Measurements from ENCODE around the gene CENATAC.
"Not testable (repeated sequence)": the region's sequence is repeated elsewhere in the genome, so short reads cannot be mapped to it uniquely, and the experiment has no call there.

Gene CENATAC

DNA sequence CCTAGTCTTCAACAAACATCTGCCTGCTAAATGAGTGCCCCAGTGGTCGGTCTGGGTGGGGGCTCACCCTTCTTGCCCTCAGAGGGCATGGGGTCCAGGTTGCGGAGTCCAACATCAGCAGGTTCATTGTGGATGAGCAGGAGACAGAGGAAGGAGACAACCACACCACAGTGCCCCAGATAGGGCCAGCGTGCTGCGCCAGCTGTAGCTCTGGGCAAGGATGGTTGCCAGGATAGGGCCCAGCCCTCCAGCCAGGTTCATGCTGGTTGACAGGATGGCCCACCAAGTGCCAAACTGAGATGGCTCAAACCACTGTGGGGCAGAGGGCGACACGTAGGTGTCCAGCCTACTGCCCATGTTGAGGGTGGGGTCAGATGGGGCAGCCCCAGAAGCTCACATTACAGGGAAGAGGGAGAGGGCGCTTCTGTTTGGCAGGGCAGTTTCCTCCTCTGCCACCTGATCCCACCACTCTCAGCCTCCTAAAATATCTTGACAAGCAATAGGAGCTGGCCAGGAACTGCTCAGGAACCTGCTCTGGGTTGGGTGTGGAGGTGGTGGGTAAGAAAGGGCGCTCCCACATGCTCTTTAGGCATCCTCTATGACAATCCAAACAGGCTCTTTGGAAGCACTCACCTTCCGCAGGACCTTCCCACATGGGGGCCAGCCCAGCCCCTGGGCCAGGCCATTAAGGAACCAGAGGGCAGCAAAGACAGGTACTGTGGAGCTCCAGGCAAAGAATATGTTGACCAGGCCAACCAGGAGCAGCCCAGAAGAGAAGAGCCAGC lies 29.8 kb downstream of the CENATAC start:
- DNase-seq: no peak

DNA sequence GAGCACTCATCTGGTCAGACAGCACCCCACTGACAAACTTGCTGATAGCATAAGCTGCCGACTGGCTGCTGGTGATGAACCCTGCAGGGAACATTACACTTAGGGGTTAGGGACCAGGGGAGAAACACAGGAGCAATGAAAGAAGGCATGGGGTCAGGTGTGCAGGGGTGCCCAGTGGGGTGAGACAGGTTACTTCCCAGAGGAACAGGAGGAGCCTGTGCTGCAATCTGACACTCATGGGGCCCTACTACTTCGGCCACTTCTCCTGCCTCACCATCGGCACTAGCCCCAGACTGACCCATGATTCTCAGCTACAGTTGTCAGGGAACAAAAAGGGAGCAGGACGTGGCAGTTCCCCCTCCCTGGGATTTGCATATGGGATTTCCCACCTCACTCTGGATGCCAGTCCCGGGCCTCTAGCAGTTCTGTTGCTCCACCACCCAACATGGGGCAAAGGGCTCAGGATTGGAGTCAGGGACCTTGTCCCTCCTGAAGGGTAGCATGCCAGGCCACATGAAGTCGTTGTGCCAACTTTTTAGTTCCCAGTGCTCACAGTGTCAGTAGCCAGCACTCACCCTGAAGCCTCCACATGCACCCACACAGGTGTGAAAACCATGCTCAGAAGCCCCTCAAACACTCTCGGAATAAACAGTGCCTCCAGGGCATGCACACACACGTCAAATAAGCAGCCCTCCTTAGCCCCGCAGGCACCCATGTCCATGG lies 30.6 kb downstream of the CENATAC start:
- DNase-seq: no peak

DNA sequence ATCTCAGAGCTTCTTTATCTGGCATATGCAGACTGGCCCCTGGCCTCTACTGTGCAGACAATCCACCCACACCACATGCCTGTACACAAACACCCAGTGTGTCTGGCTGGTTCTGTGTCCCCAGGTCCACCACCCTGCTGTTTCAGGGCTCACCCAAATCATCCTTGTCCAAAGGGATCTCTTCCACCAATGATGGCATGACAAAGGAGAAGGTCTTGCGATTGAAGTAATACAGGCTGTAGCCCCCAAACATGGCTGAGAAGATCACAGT lies 31.1 kb downstream of the CENATAC start:
- no peak for DNase-seq

DNA sequence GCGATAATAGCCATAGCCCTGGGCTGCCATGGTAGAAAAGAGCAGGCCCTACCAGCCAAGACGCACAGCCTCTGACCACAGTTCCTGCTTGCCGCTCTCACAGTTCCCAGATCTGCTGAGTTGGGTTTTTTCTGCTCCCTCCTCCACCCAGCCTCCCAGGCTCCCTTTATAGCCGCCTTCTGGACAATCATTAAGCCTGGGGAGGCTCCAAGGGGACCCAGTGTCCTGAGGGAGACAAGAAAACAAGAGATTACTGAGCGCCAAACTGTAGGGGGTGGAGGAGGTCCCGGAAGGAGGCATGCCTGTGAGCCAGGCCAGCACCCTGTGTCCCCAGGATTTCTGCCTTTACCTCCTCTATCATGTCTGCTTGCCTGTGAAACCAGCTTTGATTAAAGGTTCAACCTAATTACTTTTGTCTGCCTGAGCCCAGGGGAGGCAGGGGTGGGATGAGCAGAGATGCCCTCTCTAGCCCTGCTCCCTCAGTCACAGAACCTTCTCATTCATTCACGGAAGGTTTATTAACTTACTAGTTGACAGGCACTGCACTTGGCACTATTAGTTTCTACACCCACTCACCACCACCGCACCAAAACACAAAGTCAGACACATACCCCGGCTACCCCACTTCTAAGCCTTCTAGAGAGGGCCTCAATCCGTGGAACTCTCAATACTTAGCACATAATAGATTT lies 31.5 kb downstream of the CENATAC start:
- DNase-seq: no peak

DNA sequence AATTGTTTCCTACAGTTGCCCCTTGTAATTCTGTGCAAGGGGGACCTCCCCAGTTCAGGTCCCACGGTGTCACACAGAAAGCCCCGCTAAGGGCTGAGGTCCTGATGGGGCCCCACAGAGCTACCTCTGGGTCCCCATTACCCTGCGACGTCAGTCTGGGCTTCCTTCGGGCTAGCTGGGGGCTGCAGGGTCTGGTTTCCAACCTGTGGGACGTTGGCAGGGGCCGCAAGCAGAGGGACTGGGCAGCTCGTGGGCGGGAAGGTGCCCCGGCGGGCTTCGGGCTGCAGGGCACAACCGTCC lies 32.0 kb downstream of the CENATAC start:
- no peak for DNase-seq

DNA sequence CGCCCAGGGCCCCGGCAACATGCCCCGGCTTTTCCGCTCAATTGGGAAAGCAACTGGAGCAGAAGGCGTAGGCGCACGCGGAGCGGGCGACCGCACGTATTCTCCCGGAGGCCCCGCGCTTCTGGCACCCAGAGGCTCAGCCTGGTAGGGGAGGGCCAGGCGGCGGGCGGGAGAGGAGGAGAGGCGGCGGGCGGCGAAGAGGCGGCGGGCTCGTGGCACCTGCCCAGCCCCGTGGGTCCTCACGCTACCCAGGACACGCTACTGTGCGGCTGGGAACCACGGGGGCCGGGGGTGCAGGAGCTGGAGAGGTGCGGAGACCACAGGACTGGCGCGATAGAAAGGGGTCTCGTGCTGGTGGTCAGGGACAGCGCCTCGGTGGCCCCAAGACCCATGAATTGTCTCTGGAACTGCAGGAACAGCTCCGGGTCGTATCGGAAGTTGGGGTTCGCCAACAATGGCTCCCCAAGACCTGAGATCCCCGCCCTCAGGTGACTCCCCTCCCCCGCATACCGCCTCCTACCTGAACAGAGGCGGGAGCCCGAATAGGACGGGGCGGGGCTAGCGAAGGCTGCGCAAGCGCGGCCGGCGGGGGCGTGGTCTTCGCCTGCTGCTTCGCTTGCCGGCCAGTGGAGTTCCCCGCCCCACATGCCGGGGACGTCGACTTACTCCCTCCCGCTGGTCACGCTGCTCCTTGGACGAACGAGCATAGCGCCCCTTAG lies 32.5 kb downstream of the CENATAC start, which contains the start of gene SLC37A4:
TSS of gene SLC37A4 (minus strand) at position 549 of the 719 bp plus-strand sequence.
- peak; percentile 99 for DNase-seq

DNA sequence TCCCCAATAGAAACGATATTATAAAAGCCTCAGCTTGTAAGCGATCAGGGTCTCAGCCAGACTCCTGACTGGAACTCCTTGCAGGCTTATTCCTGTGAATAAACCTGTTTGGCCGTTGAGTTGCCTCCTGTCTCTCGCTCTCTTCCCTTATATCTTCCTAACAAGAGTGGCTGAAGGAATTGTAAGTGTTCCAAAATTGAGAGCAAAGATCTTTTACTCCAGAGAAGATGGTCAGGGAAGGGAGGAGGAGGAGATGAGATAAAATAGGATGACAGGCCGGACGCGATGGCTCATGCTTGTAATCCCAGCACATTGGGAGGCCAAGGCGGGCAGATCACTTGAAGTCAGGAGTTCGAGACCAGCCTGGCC lies 34.0 kb downstream of the CENATAC start:
- no peak for DNase-seq

DNA sequence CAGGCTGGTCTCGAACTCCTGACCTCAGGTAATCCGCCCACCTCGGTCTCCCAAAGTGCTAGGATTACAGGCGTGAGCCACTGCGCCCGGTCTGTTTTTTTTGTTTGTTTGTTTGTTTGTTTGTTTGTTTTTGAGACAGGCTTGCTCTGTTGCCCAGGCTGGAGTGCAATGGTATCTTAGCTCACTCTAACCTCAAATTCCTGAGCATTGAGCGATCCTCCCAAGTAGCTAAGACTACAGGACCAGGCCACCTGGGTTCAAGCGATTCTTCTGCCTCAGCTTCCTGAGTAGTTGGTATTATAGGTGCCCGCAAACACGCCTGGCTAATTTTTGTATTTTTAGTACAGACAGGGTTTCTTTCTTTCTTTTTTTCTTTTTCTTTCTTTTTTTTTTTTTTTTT lies 35.5 kb downstream of the CENATAC start:
- not testable (repeated sequence) for DNase-seq

DNA sequence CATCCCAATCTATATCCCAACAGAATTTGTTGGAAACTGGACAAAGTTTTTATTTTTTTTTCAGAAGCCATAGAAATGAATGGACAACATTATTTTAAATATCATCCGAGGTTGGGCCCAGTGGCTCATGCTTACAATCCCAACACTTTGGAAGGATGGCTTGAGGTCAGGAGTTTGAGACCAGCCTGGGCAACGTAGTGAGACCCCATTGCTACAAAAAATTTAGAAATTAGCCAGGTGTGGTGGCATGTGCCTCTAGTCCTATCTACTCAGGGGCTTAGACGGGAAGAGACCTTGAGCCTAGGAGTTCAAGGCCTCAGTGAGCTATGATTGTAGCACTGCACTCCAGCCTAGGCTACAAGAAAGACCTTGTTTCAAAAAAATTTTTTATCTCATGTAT lies 36.9 kb downstream of the CENATAC start:
- no peak for DNase-seq

DNA sequence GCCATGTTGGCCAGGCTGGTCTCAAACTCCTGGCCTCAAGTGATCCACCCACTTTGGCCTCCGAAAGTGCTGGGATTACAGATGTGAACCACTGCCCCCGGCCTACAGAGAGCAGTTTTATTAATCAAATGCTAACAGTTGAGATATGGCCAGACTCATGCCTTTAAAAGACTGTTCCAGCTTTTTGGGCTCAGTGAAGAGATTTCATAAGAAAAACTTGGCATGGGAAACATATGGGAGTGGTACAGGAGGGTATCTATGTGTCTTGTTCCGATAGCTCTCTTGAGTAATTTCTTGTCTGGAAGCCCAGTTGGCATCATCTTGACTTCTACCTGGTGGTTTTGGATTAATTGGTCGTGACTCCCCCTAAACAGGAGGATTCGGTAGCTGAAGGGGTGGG lies 40.9 kb downstream of the CENATAC start:
- DNase-seq: no peak

DNA sequence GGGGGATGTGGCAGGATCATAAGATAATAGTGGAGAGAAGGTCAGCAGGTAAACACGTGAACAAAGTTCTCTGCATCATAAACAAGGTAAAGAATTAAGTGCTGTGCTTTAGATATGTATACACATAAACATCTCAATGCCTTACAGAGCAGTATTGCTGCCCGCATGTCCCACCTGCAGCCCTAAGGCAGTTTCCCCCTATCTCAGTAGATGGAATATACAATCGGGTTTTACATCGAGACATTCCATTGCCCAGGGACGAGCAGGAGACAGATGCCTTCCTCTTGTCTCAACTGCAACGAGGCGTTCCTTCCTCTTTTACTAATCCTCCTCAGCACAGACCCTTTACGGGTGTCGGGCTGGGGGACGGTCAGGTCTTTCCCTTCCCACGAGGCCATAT lies 41.5 kb downstream of the CENATAC start:
- DNase-seq: not testable (repeated sequence)

DNA sequence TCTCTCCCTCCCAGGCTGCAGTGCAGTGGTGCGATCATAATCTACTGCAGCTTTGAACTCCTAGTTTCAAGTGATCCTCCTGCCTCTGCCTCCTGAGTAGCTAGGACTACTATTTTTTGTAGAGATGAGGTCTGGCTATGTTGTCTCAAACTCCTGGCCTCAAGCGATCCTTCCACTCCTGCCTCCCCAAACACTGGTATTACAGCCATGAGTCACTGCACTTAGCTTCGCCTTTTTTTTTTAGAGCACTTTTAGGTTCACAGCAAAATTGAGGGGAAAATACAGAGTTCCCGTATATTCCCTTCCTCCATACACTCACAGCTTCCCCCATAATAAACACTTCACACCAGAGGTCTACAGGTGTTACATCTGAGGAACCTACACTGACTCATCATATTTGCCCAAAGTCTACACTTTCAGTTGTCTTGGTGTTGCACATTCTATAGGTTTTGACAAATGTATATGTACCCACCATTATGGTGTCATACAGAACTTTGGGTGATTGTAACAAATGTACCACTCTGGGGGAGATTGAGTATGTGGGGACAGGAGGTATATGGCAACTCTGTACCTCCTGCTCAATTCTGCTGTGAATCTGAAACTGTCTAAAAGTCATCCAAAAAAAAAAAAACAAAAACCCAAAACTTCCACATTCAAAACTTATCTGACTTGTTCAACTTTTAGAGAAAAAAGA lies 44.0 kb downstream of the CENATAC start:
- no peak for DNase-seq

DNA sequence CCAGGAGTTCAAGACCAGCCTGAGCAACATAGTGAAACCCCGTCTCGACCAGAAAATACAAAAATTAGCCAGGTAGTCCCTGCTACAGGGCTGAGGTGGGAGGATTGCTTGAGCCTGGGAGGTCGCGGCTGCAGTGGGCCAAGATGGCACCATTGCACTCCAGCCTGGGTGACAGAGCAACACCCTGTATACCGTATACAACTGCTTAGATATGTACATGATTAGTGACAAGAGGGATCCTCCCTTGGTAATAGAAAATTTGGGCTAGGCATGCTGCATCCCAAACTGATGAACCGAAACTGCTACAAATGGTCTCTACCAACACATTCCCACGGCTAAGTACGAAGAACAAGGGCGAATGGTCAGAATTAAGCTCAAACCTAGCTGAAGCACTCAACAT lies 45.0 kb downstream of the CENATAC start:
- no peak for DNase-seq

DNA sequence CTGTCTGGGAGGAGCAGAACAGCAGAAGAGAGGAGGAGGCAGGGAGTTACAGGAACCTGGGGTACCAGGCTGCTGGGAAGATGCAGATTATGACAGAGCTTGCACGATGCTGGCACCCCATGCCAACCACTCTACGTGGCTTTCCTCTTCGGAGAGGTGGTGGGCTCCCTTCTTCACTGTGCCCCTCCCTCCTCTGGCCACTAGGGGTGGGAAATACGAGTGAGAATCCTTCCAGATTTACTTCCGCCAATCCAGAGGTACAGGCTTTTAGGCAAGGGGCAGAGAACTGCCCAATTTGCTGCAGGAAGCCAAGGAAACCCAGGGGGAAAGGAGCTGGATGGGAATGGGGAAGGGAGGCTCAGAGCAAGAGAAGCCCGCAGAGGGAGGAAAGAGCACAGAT lies 46.8 kb downstream of the CENATAC start:
- DNase-seq: no peak

DNA sequence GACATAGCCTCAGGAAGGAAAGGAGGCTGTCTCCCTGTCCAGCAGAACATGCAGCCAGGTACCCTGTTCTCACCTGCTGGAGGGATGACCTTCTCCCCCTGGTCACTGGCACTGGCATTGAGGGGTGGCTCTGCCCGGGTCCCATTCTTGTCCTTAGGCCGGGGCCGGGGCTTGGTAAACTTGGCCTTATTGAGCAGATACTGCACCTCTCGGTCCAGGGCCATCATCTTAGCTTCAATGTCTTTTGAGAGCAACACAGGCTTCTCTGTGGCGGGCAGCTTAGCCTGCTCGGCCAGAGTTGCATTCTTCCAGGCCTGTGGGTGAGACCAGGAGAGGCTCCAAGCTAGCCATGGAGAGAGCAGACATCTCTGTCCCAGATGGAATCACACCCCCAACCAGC lies 48.6 kb downstream of the CENATAC start:
- no peak for DNase-seq

DNA sequence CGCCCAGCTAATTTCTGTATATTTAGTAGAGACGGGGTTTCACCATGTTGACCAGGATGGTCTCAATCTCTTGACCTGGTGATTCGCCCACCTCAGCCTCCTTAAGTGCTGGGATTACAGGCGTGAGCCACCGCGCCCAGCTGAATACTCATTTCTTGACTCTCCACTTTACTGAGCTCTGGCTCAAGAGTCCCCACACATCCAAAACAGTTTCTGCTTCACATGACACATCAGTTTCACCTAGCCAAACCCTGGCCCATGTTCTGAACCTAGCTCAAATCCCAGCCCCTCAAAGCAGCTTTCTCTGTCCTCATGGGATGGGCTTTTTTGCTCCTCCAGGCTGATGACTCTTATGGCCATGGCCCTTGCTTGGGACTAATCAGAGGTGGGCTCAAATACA lies 49.3 kb downstream of the CENATAC start:
- no peak for DNase-seq

DNA sequence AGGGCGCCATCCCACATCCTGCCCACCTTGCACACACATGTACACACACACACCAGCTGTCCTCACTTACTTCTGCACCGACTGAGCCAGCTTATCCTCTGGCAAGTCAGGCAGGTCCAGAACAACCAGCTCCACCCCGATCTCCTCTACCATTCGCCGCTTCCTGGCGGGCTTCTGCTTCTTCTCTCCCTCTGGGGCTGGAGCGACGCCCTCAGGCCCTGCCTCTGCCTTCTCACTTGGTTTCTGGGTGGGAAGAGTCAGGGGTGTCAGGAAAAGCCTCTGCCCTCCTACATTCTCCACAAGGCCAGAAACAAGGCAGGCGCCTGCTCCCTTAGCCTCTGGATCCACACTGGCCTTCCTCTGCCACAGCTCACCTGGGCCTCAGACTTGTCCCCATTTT lies 50.7 kb downstream of the CENATAC start:
- DNase-seq: no peak

DNA sequence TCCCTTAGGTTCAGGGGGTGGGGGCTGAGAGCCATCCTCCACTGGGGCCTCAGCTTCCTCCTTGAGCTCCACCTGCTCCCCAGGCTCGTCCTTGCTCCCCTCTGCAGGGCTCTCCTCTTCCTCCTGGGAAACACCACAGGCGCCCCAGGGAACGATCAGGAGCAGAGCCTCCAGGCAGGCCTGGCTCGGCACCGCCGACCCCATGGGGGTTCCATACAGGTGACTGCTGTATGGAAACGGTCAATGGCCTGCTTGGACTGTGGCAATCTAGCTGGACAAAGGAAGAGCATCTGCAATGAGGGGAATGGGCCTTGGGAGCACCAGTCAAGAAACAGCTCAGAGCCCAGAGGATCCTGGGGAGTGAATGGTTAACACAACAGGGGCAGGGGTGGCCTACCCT lies 51.1 kb downstream of the CENATAC start:
- no peak for DNase-seq

DNA sequence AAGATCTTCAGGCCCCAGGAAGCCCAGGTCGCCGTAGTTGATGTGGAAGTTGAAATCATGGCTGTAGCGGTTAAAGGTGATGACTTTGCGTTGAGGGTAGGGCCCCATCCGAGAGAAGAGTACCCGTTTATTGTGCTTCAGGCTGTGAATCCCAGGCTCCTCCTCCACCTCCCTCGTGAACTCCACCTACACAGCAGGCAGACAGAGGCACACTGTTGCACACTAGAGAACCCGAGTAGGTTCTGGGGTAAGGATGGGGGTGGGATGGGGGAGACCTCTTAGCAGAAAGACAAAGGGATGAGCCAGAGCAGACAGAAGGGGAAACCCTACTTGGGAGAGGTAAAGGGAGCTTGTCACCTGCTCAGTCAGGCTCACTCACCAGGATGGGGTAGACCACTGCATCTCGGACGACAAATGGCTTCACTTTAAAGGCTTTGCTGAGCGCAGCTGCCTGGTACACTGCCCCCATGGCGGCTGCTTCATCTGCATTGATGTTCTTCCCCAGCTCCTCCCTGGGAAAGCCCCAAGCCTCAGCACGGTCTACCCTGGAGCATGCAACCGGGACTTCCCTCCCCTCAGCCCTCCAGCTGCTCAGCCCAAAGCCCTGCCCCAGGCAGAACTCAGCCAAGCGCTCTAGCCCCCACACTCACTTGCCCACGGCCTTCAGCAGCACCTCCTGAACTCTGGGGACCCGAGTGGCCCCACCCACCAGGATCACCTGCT lies 53.7 kb downstream of the CENATAC start:
- DNase-seq: peak; percentile 41

DNA sequence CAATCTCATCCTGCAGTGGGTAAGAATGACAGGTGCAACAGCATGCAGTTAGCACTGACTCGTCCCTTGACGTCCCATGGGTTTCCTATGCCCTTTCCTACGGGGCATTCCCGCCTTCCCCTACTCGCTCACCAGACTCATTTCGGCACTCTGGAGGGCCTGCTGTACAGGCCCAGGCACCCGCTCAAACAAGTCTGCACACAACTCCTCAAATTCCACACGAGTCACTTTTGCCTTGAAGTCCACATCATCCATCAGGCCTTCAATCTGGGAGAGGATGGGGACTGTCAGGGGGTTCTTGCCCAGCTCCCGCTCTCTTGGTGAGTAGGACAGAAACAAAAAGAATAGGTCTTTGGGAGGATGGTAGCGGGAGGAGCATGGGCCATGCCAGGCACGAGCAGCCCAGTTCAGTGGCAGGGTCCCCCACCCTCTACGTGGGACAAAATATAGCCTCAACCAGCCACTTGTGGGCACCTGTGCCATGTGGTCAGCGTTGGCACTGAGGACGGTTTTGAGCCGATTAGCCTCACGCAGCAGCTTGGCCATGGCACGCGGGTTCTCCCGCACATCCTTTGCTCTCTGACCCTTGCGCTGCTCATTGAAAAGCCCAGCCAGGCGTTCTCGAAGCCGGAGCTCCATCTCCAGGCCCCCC lies 54.4 kb downstream of the CENATAC start:
- DNase-seq: no peak

DNA sequence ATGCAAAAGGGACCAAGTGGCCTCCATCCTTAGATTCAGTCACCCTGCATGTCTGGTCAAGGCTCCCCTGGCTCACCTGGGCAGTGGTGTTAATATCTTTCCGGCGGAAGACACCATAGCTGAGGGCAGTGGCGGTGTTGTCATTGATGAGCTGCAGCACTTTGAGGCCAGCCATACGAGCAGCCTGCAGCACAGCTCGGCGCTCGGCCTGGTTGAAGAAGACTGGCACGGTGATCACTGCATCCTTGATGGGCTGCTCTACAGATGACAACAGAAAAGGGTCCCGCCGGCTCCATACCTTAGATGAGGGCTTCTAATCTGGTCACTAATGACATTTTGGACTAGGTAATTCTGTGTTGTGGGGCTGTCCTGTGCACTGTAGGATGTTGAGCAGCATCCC lies 56.5 kb downstream of the CENATAC start:
- no peak for DNase-seq

DNA sequence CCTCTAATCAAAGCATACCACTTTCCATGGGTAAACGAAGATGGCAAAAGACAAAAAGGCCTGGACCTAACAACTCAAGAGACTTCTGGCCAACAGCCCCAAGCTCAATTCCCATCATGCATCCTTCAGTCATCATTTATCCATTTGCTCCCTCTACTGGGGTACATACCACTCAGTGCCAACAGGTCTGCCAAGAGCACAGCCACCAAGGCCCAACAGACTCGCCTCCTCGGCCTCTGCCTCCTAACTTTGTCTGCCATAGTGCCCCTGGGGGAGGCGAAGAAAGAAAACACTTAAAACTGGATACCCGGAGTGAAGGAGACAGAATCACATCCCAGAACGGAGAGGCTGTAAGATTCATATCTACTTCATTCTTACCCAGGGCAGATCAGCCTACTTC lies 58.0 kb downstream of the CENATAC start:
- peak; percentile 15 for DNase-seq
